DMS 273 treated with DMSO at 0.1 percent for 48 hours (cell line): ENCODE results near the gene CAPG.
"Not testable (repeated sequence)": the region's sequence is repeated elsewhere in the genome, so short reads cannot be mapped to it uniquely, and the experiment has no call there.

Experiments used
- DNase-seq: peaks from one replicate; lab custom pipeline; 2025; lab: John Stamatoyannopoulos, UW

Gene CAPG, protein sequence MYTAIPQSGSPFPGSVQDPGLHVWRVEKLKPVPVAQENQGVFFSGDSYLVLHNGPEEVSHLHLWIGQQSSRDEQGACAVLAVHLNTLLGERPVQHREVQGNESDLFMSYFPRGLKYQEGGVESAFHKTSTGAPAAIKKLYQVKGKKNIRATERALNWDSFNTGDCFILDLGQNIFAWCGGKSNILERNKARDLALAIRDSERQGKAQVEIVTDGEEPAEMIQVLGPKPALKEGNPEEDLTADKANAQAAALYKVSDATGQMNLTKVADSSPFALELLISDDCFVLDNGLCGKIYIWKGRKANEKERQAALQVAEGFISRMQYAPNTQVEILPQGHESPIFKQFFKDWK

DNA sequence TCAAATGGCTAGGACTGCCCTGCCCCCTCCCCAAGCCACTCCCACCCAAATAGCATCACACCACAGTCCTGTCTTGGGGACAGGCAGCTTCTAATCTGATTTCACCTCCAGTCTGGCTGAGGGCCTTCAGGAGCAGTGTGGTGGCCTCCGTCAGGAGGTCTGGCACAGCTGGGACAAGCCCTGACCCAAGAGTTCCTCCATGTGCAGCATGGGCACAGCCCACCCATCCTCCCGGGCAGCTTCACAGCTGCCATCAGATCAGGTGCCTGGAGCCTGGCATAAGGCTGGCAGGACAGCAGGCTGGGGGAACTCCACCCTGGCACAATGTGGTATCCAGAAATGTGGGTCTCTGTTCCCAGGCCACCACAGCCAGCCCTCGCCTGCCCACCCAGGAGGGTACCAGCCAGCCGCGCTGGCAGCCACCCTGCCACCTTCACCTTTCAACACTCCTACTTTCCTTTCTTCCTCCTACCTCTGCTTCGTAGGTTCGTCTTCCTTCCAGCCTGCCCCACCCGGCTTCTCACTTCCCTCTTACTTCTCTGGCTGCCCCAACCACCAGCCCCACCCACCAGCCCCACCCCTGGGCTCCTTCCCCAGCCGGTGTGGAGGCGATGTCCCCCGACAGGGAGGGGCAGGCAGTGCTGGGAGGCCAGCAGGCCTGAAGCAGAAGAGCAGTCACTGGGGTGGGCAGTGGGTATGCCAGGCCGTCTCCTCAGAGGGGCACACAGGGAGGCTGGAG lies at the start of gene CAPG:
Gene CAPG, minus strand, starts transcription at position 522 of the 739 bp plus-strand sequence. CDS start 8,221 bp downstream, outside the sequence.
- DNase-seq, result no peak

DNA sequence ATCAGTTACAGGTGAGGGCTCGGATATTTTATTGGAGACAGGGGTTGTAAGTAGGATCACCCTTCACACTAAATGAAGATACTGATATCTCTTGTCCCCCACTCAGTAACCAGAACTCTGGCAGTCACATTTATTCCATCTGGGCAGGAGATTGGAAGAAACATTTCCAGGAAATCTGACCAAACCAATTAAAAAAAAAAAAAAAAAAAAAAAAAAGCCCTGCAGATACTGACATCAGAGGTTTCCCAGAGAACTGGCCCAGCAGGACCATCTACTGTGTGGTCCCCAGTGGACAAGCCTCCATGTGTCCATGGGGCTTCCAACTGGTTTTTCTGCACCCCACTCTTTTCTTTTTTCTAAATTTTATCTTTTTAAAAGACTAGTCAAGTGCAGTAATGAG lies 49.6 kb upstream of the CAPG start:
- no peak for DNase-seq

DNA sequence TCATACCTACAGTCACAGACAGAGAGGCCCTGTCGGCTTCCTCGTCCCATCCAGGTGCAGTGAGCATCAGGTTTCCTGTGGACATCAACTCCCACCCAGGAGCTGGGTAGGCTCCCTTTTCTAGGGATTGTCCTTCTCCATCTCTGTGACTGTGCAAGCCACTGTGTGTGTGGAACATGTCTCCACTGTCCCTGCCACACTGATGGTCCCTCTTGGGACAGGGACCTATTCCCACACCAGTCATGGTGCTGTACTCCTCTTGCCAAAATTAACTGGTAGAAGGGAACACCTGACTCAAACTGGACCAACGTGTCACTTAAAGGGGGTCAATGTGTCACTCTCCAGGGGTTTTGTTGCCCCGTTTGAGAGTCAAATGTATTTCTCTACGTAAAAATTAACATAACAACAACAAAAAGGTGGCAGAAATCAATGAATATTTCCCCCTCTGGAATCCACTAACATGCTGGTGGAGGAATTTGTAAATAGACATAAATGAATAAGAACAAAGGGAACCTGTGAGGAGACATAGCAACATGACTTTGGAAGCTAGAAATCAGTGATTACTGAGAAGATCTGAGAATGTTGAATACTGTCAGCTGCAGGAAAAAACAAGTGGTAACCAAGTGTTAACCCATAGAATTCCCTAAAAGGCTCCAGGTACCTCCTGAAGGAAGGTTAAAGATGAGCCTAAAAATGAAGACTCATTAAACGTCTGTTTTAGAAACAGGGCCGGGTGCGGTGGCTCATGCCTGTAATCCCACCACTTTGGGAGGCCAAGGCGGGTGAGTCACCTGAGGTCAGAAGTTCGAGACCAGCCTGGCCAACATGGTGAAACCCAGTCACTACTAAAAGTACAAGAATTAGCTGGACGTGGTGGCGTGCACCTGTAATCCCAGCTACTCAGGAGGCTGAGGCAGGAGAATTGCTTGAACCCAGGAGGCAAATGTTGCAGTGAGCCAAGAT lies 48.7 kb upstream of the CAPG start:
- no peak for DNase-seq

DNA sequence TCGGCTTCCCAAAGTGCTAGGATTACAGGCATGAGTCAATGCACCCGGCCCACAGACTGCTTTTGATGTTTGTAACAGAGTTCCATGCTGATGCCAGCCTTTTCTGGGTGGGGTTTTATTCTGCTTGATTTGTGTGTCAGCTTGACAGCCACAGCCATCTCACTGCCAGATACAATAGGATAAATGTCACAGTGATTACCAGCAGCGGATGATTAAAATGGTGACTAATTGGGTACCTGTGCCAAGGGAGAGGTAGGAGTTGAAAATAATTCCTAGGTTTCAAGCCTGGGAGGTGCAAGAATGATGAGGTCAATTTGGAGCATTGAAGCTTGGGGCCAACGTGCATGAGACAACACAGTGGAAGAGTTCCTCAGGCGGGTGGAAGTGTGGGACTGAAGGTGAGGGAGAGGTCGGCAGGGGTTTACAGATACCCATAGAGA lies 47.7 kb upstream of the CAPG start:
- DNase-seq, result no peak

DNA sequence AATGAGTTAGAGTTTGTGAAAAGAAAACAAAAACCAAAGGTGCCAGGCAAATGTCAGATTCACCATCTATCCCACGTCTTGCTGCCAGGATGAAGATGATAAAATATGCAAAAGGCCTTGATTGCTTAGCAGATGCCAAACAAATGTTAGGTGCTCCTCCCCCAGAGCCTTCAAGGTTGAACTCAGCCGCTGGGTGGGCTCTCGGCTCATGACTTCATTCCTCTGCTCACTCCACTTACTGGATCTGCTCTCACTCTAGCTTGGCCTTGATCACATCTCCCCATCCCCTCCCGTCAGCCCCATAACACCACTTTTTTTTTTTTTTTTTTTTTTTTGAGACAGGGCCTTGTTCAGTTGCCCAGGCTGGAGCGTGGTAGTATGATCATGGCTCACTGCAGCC lies 46.9 kb upstream of the CAPG start:
- no peak for DNase-seq

DNA sequence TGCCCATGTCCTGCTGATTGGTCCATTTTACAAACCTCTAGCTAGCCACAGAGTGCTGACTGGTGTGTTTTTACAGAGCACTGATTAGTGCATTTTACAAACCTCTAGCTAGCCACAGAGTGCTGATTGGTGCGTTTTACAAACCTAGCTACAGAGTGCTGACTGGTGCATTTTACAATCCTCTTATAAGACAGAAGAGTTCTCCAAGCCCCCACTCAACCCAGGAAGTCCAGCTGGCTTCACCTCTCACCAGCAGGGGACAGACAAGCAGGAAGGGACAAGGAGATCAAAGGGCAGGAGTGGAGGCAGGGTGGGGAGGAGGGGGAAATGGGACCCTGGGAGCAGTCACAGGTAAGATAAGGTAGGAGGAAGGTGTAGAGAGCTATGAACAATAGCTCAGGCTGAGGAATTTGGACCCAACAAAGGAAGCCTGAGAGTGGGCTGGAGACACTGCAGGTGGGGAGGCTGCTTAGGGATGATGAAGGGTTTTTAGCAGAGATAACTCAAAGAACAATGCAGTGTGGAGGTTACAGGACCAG lies 45.5 kb upstream of the CAPG start:
- DNase-seq, result no peak

DNA sequence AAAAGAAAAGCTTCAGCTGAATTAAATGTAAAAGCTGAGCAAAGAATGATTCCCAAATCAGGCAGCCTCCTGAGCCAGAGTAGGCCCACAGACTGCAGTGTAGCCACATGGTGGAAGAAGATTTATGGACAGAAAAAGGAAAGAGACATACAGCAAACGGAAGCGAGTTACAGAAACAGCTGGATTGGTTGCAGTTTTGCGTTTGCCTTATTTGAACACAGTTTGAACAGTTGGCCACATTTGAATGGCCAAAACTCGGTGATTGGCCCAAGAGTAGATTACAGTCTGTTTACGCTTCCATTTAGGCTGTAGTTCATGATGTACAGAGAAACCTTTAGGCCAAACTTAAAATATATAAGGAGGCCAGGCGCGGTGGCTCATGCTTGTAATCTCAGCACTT lies 43.4 kb upstream of the CAPG start:
- no peak for DNase-seq

DNA sequence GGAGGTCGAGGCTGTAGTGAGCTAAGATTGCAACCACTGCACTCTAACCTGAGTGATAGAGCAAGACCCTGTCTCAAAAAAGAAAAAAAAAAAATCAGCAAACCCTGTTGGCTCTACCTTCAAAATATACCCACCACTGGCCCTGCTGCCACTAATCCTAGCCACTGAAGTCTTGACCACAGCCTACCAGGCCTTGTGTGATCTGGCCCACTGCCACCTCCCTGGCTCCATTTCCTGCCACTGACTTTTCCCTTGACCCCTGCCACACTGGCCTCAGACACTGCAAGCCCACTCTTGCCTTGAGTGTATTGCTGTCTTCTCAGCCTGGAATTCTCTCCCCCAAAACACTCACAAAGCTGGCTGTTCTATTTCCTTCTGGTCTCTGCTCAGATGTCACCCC lies 42.1 kb upstream of the CAPG start:
- no peak for DNase-seq

DNA sequence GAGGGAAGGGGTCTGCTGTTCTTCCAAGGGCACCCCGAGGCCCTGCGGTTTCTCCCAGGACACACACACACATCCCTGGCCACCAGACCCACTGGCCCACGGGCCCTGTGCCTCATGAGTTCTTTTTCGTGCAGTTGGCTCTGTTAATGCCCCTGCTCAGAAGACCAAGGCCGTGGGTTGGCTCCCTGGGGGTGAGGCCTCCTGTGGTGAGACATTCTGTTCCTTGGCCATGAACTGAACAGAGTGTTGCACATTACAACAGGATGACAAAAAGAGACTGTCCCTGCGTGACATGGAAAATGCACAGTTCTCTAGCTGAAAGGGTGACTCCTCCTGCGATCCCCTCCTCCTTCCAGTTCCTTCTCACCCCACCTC lies 39.0 kb upstream of the CAPG start:
- no peak for DNase-seq

DNA sequence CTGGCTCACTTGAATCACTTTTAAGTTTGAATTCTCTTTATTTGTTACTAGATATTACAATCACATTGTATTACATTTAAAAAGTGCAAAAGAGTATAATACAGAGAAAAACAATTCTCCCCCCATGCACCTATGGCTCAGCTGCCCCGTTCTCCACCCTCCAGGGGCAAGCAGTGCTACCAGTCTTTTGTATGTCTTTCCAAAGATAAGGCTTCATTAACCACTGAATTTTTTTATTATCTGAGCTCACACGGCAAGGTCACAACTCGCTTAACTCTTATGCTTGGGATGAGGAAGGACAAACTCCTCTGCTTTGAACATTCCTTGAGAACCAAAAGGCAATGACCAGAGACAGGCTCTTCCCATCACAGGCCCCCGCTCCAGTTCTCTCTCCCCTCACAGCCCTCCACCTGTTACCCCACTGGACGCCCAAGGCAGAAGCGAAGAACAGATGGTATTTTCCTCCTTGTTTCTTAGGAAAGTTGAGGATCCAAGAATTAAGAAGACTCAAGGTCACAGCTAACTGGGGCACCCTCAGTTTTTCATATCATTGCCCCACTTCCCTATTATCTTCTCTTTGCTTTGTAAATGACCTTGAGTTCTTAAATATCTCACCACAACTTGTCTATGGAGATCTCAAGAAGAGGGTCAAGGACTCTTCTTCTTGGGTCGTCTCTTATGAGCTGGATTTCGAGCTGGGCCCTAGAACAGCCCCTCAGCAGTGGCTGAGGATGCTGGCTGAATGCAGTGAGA lies 38.5 kb upstream of the CAPG start:
- DNase-seq, result no peak

DNA sequence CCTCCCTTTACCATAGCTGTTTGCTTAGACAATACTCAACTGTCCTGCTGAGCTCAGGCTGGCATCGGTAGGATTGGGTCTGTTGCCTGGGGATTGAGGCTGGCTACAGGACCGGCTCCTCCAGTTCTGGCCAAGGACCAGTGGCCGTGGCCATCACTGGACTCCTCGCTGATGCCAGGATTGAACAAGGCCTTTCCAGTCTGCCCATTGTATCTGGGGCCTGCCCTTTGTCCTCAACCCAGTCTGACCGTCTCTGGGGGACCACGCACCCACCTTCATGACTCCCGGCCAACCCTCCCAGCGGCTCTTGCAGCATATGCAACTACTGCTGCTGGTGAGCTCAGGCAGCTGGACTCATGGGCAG lies 37.0 kb upstream of the CAPG start:
- DNase-seq, result no peak

DNA sequence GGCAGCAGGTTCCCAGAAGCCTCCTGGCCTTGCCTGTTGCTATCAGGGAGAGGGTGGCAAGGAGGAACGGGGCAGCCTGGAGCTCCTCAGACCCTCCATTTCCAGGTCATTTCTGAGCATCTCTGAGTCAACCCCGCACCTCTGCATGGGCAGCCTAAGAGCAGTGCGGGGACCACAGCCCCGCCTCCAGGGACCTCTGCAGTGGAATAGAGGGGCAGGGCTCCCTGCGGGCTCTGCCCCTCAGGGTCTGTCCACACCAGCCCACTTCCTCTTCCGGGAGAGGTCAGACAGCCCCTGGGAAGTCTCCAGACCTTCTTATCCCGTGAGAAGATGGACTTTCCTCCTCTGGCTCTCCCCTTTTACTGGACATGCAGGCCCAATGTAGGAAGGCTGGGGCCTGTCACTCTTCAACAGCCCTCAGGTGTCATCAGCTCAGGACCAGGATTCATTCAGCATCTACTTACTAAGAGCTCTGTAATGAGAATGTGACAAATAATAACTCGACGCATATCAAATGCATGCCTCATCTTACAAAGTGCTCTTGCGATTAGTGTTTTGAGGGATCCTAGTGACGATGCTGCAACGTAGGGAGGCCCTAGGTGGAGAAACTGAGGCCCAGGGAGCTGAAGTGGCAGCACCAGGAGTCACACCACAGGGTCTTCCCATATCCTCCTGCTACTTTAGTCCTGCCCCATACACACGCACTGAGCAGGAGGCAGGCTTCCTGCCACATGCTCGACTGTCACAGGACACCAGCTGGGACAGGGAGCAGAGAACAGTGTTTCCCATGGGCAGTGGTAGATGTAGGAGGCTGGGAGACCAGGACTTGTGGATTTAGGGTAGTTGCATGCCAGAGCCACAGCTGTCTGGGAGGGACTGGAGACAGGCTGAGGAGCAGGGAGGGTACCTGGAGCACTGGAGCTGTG lies 36.4 kb upstream of the CAPG start:
- no peak for DNase-seq

DNA sequence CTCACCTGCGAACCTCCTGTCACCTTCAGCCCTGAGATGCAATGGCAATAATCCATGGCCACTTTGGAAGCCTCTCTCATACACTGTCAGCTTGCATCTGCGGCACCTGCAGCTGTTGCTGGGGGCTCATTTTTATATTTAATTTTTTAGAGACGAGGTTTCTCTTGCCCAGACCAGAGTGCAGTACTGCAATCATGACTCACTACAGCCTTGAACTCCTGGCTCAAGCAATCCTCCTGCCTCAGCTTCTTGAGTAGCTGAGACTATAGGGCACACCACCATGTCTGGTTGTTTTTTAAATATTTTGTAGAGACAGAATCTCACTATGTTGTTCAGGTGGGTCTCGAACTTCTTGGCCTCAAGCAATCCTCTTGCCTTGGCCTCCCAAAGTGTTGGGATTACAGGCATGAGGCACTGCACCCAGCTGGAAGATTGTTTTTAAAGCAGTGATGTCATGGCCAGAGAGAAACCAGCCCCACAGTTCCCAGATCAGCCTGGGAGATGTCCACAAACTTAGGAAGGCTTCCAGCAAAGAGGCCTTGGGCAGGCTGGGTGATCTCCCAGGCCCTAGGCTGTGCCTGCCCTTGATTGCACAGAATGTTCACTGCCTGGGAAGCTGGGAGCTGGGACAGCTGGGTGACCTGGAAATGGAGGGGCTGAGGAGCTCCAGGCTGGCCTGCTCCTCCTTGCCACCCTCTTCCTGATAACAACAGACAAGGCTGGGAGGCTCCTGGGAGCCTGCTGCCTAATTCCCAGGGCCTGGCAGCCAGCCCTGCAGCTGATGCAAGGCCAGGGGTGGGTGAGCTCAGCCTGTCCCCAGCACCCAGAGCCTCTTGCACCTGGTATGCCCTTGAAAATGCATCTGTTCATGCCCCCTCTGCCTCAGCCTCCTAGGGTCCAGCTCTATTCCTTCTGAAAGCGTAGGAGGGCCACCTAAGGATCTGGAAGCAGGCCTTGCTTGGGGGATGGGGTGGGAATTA lies 35.4 kb upstream of the CAPG start:
- DNase-seq, result peak; percentile 35

DNA sequence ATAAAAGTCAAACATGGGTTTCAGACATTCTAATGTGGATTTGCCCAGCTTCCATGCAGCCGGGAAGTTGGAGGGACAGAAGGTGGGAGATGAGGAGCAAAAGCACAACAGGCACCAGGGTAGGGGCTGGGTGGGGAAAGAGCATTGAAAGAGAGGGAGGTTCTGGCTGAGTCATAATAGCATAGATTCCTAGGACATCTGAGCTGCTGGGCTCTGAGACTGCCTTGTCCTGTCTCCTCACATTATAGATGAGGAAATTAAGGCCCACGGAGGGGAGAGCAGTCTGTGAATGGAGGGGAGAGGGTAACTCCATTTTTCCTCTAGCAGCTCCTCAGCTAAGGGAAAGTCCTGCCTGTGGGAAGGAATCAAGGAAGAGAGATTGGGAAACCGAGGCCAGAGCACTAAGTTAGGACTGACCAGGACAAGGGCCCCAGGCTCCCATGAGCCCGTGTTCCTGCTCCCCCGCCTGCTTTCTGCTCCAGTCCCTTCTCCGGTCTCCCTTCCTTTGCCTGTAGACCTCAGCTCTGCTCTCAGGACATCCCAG lies 34.5 kb upstream of the CAPG start:
- DNase-seq, result no peak

DNA sequence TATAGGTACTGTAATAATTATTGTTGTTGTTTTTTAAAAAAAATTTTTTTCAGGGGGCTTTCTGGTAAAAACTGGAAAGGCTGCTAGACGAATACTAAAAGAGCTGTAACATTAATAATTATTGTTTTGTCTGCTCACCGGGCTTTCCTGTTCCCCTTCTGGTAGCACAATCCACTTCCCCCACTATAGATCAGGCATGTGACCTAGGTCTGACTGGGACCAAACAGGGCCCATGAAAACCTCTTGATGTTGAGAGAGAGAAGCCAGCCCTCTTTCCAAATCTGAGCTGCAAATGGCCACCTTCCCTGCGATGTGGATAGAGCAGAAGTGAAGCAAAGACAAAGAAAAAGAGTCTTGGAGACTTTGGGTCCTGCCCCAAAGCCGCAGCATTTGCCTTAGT lies 31.7 kb upstream of the CAPG start:
- no peak for DNase-seq

DNA sequence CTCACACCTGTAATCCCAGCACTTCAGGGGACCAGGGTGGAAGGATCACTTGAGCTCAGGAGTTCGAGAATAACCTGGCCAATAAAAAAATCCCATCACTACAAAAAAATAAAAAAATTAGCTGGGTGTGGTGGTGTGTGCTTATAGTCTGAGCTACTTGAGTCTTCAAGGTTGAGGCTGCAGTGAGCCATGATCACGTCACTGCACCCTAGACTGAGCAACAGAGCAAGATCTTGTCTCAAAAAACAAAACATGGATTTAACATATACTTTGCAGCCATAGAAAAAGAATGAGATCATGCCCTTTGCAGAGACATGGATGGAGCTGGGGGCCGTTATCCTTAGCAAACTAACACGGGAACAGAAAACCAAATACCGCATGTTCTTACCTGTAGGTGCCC lies 30.6 kb upstream of the CAPG start:
- no peak for DNase-seq

DNA sequence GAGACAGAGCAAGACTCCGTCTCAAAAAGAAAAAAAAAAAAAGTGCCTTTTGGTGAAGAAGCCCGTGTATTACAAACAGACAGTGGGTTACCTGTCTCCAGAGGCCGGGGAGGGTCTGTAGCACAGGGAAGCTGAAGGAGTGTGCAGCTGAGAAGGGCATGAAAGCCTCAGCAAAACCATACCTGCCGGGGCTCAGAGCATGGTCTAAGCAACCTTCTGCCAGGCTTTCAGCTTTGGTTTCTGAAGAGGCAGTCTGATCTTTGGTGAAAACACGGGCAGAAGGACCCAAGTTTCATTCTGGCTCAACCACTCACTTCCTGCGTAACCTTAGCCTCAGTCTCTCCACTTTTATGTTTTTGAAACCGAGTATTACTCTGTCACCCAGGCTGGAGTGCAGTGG lies 29.8 kb upstream of the CAPG start:
- DNase-seq, result no peak

DNA sequence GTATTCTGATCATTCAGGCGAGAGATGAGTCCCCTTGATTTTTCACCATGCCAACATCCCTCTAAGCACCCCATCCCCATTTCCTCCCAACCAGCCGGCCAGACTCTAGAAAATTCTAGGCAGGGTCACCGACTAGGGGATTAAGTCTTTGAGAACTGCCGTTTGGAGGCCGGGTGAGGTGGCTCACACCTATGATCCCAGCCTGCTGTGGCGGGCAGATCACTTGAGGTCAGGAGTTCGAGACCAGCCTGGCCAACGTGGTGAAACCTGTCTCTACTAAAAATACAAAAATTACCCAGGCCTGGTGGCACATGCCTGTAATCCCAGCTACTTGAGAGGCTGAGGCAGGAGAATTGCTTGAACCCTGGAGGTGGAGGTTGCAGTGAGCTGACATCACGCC lies 29.4 kb upstream of the CAPG start:
- not testable (repeated sequence) for DNase-seq

DNA sequence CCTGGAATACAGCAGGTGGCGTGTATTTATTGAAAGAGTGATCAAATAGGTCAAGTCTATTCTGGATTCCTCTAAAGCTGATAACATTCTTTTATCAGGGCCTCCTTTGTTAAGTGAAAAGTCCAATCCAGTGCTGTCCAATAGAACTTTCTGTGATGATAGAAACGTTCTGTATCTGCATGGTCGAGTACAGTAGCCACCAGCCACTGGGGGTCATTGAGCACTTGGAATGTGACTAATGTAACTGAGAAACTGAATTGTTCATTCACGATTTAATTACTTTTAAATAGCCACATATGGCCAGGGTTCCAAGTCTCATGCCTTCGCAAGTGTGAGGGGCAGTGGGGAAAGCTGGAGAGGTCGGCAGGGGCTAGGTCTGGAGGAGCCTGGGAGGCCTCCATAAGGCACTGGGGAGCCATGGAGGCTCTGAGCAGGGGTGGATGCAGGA lies 28.9 kb upstream of the CAPG start:
- DNase-seq, result no peak
